Neural cell (in vitro differentiated cells): ENCODE results near the gene UTY.

Source experiments
- EZH2 ChIP-seq: fragments of 200-600, 300-800 bp; shearing (Covaris generic), sonication (generic); IDR thresholded peaks from 2 replicates; pipeline ENCODE4 v1.6.1; 2014; ENCODE audit warnings: antibody characterized with exemption, low read length, borderline replicate concordance, mild to moderate bottlenecking; ENCODE audit not compliant: insufficient read depth, poor library complexity, severe bottlenecking
- MXI1 ChIP-seq: fragments of 450-650 bp; conservative IDR thresholded peaks from 2 replicates; pipeline ENCODE4 v1.6.1; 2014; ENCODE audit warnings: antibody characterized with exemption, mild to moderate bottlenecking; ENCODE audit not compliant: poor library complexity, severe bottlenecking
- POLR2AphosphoS5 ChIP-seq: IDR thresholded peaks from 2 replicates; pipeline ENCODE4 v1.6.1; 2012
- TF ChIP-seq, protein P1 (sequence below): IDR thresholded peaks from 2 replicates; pipeline ENCODE4 v1.6.1; 2012; ENCODE audit warnings: borderline replicate concordance
- TF ChIP-seq, protein P2 (sequence below): fragments of 450-650 bp; IDR thresholded peaks from 2 replicates; pipeline ENCODE4 v1.5.1; 2014; ENCODE audit warnings: antibody characterized with exemption, mild to moderate bottlenecking, moderate library complexity; ENCODE audit not compliant: poor library complexity, severe bottlenecking

DNA sequence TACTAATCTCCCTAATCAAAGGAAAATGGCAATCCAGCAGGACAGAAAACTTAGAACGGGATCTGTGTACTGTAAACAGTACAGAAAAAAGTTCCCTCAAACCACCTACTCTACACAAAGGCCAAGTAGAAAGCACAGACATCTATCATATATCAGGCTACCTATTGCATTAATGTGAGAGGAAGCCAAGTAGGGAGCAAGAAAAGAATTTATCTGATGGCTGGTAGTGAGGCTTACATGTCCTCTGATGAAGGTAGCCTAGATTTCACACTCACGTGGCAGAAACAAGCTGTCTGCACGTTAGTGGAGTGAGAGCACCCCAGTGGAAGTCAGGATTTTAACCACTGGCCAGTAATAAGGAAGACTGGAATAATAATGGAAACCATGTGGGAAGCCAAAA lies 28.3 kb downstream of the UTY start:
- TF ChIP-seq EZH2 (no peak), POLR2AphosphoS5 (no peak), MXI1 (no peak)
- TF ChIP-seq, protein P1, sequence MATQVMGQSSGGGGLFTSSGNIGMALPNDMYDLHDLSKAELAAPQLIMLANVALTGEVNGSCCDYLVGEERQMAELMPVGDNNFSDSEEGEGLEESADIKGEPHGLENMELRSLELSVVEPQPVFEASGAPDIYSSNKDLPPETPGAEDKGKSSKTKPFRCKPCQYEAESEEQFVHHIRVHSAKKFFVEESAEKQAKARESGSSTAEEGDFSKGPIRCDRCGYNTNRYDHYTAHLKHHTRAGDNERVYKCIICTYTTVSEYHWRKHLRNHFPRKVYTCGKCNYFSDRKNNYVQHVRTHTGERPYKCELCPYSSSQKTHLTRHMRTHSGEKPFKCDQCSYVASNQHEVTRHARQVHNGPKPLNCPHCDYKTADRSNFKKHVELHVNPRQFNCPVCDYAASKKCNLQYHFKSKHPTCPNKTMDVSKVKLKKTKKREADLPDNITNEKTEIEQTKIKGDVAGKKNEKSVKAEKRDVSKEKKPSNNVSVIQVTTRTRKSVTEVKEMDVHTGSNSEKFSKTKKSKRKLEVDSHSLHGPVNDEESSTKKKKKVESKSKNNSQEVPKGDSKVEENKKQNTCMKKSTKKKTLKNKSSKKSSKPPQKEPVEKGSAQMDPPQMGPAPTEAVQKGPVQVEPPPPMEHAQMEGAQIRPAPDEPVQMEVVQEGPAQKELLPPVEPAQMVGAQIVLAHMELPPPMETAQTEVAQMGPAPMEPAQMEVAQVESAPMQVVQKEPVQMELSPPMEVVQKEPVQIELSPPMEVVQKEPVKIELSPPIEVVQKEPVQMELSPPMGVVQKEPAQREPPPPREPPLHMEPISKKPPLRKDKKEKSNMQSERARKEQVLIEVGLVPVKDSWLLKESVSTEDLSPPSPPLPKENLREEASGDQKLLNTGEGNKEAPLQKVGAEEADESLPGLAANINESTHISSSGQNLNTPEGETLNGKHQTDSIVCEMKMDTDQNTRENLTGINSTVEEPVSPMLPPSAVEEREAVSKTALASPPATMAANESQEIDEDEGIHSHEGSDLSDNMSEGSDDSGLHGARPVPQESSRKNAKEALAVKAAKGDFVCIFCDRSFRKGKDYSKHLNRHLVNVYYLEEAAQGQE, result no peak
- TF ChIP-seq, protein P2, sequence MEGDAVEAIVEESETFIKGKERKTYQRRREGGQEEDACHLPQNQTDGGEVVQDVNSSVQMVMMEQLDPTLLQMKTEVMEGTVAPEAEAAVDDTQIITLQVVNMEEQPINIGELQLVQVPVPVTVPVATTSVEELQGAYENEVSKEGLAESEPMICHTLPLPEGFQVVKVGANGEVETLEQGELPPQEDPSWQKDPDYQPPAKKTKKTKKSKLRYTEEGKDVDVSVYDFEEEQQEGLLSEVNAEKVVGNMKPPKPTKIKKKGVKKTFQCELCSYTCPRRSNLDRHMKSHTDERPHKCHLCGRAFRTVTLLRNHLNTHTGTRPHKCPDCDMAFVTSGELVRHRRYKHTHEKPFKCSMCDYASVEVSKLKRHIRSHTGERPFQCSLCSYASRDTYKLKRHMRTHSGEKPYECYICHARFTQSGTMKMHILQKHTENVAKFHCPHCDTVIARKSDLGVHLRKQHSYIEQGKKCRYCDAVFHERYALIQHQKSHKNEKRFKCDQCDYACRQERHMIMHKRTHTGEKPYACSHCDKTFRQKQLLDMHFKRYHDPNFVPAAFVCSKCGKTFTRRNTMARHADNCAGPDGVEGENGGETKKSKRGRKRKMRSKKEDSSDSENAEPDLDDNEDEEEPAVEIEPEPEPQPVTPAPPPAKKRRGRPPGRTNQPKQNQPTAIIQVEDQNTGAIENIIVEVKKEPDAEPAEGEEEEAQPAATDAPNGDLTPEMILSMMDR, result no peak
